Measurements from ENCODE around the gene CASKIN1. TPM values are rescaled to one million over a fixed set of nuclear protein-coding genes. Genes with fewer than 3 reads are reported as not detected.
"Not testable (repeated sequence)": the region's sequence is repeated elsewhere in the genome, so short reads cannot be mapped to it uniquely, and the experiment has no call there.

Gene CASKIN1
- total RNA-seq, 1 experiment from 2014 or later = 4.5 TPM

GRCh38 chr16:2204416-2205103, 8.2 kb upstream of the CASKIN1 start:
- Histone ChIP-seq H3K27ac (ENCODE audit: low read length) (peak overlapping the region; percentile 93), H3K36me3 (ENCODE audit: control insufficient read depth, insufficient read depth, low read length) (no peaks in the 10 kb centered on the region; the same call in 1 of the 2 replicates), H3K9me3 (ENCODE audit: control insufficient read depth, insufficient read depth, low read depth, low read length) (no peaks in the 10 kb centered on the region), H3K4me3 (ENCODE audit: low read depth in 2 of 2, low read length in 2 of 2) (peak overlapping the region; percentile 61 to 73), H3K27me3 (ENCODE audit: control insufficient read depth, insufficient read depth, low read length) (no peaks in the 10 kb centered on the region), H3K4me1 (ENCODE audit: control insufficient read depth, insufficient read depth, low read length) (peaks cover 7% of the 10 kb centered on the region)
- DNase-seq (ENCODE audit: low read depth, low spot score) (no peak), ATAC-seq (no peak)
- TSS peak; percentile 83 for BruUV-seq (replicated peaks)
- intact Hi-C loops (cut with micrococcal nuclease; ENCODE audit: unreplicated experiment) = no loop called here
- in situ Hi-C loops (cut with HindIII; ENCODE audit: low pct_unique_long_range_greater_than_20kb, low sequenced_read_pairs) = no loop called here
- POLR2A ChIA-PET = interaction anchor here (0.6 kb wide), 1 partner anchor 23 kb away, joined by 5 read pairs; no protein-coding TSS in a partner anchor
- no peak for TF ChIP-seq TCF7L2 (IDR thresholded peaks at IDR 0.05; ENCODE audit: low read depth, low read length)
- TF ChIP-seq REST (IDR thresholded peaks at IDR 0.05; ENCODE audit: insufficient read depth in 1 of 2, low read depth in 2 of 2, low read length in 1 of 2) = no peak
- TF ChIP-seq, protein P1, sequence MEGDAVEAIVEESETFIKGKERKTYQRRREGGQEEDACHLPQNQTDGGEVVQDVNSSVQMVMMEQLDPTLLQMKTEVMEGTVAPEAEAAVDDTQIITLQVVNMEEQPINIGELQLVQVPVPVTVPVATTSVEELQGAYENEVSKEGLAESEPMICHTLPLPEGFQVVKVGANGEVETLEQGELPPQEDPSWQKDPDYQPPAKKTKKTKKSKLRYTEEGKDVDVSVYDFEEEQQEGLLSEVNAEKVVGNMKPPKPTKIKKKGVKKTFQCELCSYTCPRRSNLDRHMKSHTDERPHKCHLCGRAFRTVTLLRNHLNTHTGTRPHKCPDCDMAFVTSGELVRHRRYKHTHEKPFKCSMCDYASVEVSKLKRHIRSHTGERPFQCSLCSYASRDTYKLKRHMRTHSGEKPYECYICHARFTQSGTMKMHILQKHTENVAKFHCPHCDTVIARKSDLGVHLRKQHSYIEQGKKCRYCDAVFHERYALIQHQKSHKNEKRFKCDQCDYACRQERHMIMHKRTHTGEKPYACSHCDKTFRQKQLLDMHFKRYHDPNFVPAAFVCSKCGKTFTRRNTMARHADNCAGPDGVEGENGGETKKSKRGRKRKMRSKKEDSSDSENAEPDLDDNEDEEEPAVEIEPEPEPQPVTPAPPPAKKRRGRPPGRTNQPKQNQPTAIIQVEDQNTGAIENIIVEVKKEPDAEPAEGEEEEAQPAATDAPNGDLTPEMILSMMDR (IDR thresholded peaks at IDR 0.05) = no peak
- TF ChIP-seq SIN3A (IDR thresholded peaks at IDR 0.05; ENCODE audit: borderline replicate concordance, insufficient read depth, low read depth, low read length) = no peak
- no peak for TF ChIP-seq POLR2AphosphoS5 (IDR thresholded peaks at IDR 0.05; ENCODE audit: low read depth, low read length)
- CTCF ChIA-PET = no interaction called here

DNA sequence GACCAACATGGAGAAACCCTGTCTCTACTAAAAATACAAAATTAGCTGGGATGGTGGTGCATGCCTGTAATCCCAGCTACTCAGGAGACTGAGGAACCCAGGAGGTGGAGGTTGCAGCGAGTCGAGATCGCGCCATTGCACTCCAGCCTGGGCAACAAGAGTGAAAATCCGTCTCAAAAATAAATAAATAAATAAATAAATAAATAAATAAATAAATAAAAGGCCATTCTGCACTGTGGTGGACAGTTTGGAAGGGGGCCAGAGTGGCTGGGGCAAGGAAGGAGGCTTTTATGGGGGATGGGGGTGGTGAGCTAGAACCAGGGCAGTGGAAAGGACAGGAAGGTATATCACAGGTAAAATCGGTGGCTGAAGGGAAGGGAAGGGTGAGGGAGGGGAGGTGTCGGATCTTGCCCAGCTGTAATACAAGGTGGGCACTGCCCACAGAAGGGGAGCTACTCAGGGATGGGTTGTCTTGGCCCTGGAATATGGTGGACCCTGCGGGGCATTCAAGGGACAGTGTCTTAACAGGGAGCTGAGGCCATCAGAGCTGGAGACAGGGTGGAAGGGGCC, 6.8 kb upstream of the CASKIN1 start:
- H3K27ac ChIP-seq (ENCODE audit: low read length); H3K4me1 ChIP-seq (ENCODE audit: control insufficient read depth, insufficient read depth, low read length); in situ Hi-C loops (cut with HindIII; ENCODE audit: low pct_unique_long_range_greater_than_20kb, low sequenced_read_pairs); CTCF ChIA-PET; ATAC-seq; H3K9me3 ChIP-seq (ENCODE audit: control insufficient read depth, insufficient read depth, low read depth, low read length); intact Hi-C loops (cut with micrococcal nuclease; ENCODE audit: unreplicated experiment); H3K27me3 ChIP-seq (ENCODE audit: control insufficient read depth, insufficient read depth, low read length); DNase-seq (ENCODE audit: low read depth, low spot score); BruUV-seq (replicated peaks); H3K36me3 ChIP-seq (ENCODE audit: control insufficient read depth, insufficient read depth, low read length); H3K4me3 ChIP-seq (ENCODE audit: low read depth in 2 of 2, low read length in 2 of 2): not testable (repeated sequence)
- POLR2A ChIA-PET = interaction anchor here (0.7 kb wide), 3 partner anchors 12 to 243 kb away, joined by 3 to 5 read pairs (median 3); no protein-coding TSS in a partner anchor

- Histone ChIP-seq H3K27ac (ENCODE audit: low read length) (no peak overlapping the region), H3K4me3 (ENCODE audit: low read depth in 2 of 2, low read length in 2 of 2) (no peak overlapping the region), H3K9me3 (ENCODE audit: control insufficient read depth, insufficient read depth, low read depth, low read length) (no peaks in the 10 kb centered on the region), H3K27me3 (ENCODE audit: control insufficient read depth, insufficient read depth, low read length) (no peaks in the 10 kb centered on the region), H3K36me3 (ENCODE audit: control insufficient read depth, insufficient read depth, low read length) (no peaks in the 10 kb centered on the region), H3K4me1 (ENCODE audit: control insufficient read depth, insufficient read depth, low read length) (peaks cover 5% of the 10 kb centered on the region)
- TF ChIP-seq TCF7L2 (IDR thresholded peaks at IDR 0.05; ENCODE audit: low read depth, low read length) (no peak), POLR2AphosphoS5 (IDR thresholded peaks at IDR 0.05; ENCODE audit: low read depth, low read length) (no peak), SIN3A (IDR thresholded peaks at IDR 0.05; ENCODE audit: borderline replicate concordance, insufficient read depth, low read depth, low read length) (no peak), REST (IDR thresholded peaks at IDR 0.05; ENCODE audit: insufficient read depth in 1 of 2, low read depth in 2 of 2, low read length in 1 of 2) (no peak)
- TF ChIP-seq, protein P1 (IDR thresholded peaks at IDR 0.05) = no peak
- intact Hi-C loops (cut with micrococcal nuclease; ENCODE audit: unreplicated experiment) (no loop called here), in situ Hi-C loops (cut with HindIII; ENCODE audit: low pct_unique_long_range_greater_than_20kb, low sequenced_read_pairs) (no loop called here)
- ATAC-seq (no peak), DNase-seq (ENCODE audit: low read depth, low spot score) (no peak)
- POLR2A ChIA-PET = interaction anchor here (0.5 kb wide), 1 partner anchor 49 kb away, joined by 4 read pairs; no protein-coding TSS in a partner anchor
- CTCF ChIA-PET = no interaction called here
- no TSS peak for BruUV-seq (replicated peaks)
These were observed 3.9 kb upstream of the CASKIN1 start for GRCh38 chr16:2200313-2200712.

Data from Panc1 (cell line).